B cell (primary cell): ENCODE data around the gene RBM33.

Experiments used
- CTCF ChIP-seq: fragments of 200-600 bp; IDR thresholded peaks from one replicate; pipeline ENCODE4 v1.8.0; 2022; ENCODE audit warnings: antibody characterized with exemption, mild to moderate bottlenecking
- EZH2 ChIP-seq: IDR thresholded peaks from 2 replicates; pipeline ENCODE4 v1.6.1; 2012; ENCODE audit warnings: borderline replicate concordance, low read depth, mild to moderate bottlenecking, moderate library complexity, low read length; ENCODE audit not compliant: insufficient read depth, poor library complexity, severe bottlenecking

GRCh38 chr7:155710031-155710430 lies 65.6 kb downstream of the RBM33 start:
- no peak for TF ChIP-seq CTCF
- TF ChIP-seq EZH2: no peak
